Hepatocyte (in vitro differentiated cells): ENCODE data around the gene IL34. TPM values are rescaled to one million over a fixed set of nuclear protein-coding genes. Genes with fewer than 3 reads are reported as not detected.
A peak's percentile ranks its signal among the peaks of the same experiment; 100 is the strongest.

Source experiments
- DNase-seq: peaks from one replicate; pipeline ENCODE4 v3.0.0-alpha.2; 2016; ENCODE audit warnings: low spot score
- H2AFZ ChIP-seq: fragments of 200-600 bp; sonication (generic); 2 replicates; pipeline ENCODE4 v1.6.0; 2016; ENCODE audit warnings: antibody characterized with exemption, mild to moderate bottlenecking
- H3K27ac ChIP-seq: fragments of 200-600 bp; sonication (generic); 2 replicates; pipeline ENCODE4 v1.5.1; 2016; ENCODE audit warnings: mild to moderate bottlenecking
- H3K27me3 ChIP-seq: fragments of 200-600 bp; sonication (generic); 2 replicates; pipeline ENCODE4 v1.6.1; 2016
- H3K36me3 ChIP-seq: fragments of 200-600 bp; sonication (generic); replicated peaks from 2 replicates; pipeline ENCODE4 v1.5.1; 2016; ENCODE audit warnings: low read depth; ENCODE audit not compliant: insufficient read depth
- H3K4me1 ChIP-seq: fragments of 200-600 bp; sonication (generic); 2 replicates; pipeline ENCODE4 v1.5.1; 2016; ENCODE audit warnings: mild to moderate bottlenecking, moderate library complexity; ENCODE audit not compliant: insufficient read depth
- H3K4me2 ChIP-seq: fragments of 200-600 bp; sonication (generic); 2 replicates; pipeline ENCODE4 v1.6.0; 2016
- H3K4me3 ChIP-seq: fragments of 200-600 bp; sonication (generic); 2 replicates; pipeline ENCODE4 v1.5.1; 2016; ENCODE audit warnings: mild to moderate bottlenecking
- H3K79me2 ChIP-seq: fragments of 200-600 bp; sonication (generic); 2 replicates; pipeline ENCODE4 v1.6.0; 2017; ENCODE audit warnings: mild to moderate bottlenecking
- H3K9me2 ChIP-seq: fragments of 200-600 bp; sonication (generic); replicated peaks from 2 replicates; pipeline ENCODE4 v1.6.0; 2017; ENCODE audit warnings: mild to moderate bottlenecking; ENCODE audit not compliant: insufficient read depth
- H3K9me3 ChIP-seq: fragments of 200-600 bp; sonication (generic); 2 replicates; pipeline ENCODE4 v1.5.1; 2016; ENCODE audit warnings: low read depth, mild to moderate bottlenecking
- H4K20me1 ChIP-seq: fragments of 200-600 bp; sonication (generic); 2 replicates; pipeline ENCODE4 v1.6.0; 2016; ENCODE audit warnings: mild to moderate bottlenecking; ENCODE audit not compliant: insufficient read depth, poor library complexity, severe bottlenecking
- EZH2 ChIP-seq: fragments of 200-600 bp; sonication (generic); IDR thresholded peaks from 2 replicates; pipeline ENCODE4 v1.6.1; 2016; ENCODE audit warnings: antibody characterized with exemption, mild to moderate bottlenecking, borderline replicate concordance
- EZH2phosphoT487 ChIP-seq: fragments of 200-600 bp; sonication (generic); IDR thresholded peaks from one replicate; pipeline ENCODE4 v1.6.1; 2018; ENCODE audit warnings: antibody characterized with exemption, mild to moderate bottlenecking, low read depth, moderate library complexity; ENCODE audit not compliant: unreplicated experiment, severe bottlenecking
- WGBS: methylation state at CpG from one replicate; pipeline ENCODE4 v1.1.6; 2016; ENCODE audit warnings: low lambda C conversion rate; ENCODE audit errors: missing lambda C conversion rate; 5-methylcytosine and 5-hydroxymethylcytosine counted together
- polyA plus RNA-seq: library from polyadenylated mRNA; unstranded; fragments of >200 nt; fragmentation: Nextera tagmentation; extraction: Ambion mirVana; gene quantifications from 2 replicates; pipeline ENCODE4 v1.2.1, GENCODE V29; 2016
- total RNA-seq: library from RNA; depleted of rRNA; stranded (reverse); fragments of >200 nt; gene quantifications from 2 replicates; pipeline ENCODE4 v1.2.3, GENCODE V29; 2014
- TF ChIP-seq, protein P1 (sequence below): fragments of 200-600 bp; sonication (generic); IDR thresholded peaks from 2 replicates; pipeline ENCODE4 v1.5.1; 2016; ENCODE audit warnings: antibody characterized with exemption, mild to moderate bottlenecking; ENCODE audit not compliant: poor library complexity

IL34 gene
- total RNA-seq (2.2 TPM in 2 replicates), polyA plus RNA-seq (0.48 and 2.6 TPM in 2 replicates)

DNA sequence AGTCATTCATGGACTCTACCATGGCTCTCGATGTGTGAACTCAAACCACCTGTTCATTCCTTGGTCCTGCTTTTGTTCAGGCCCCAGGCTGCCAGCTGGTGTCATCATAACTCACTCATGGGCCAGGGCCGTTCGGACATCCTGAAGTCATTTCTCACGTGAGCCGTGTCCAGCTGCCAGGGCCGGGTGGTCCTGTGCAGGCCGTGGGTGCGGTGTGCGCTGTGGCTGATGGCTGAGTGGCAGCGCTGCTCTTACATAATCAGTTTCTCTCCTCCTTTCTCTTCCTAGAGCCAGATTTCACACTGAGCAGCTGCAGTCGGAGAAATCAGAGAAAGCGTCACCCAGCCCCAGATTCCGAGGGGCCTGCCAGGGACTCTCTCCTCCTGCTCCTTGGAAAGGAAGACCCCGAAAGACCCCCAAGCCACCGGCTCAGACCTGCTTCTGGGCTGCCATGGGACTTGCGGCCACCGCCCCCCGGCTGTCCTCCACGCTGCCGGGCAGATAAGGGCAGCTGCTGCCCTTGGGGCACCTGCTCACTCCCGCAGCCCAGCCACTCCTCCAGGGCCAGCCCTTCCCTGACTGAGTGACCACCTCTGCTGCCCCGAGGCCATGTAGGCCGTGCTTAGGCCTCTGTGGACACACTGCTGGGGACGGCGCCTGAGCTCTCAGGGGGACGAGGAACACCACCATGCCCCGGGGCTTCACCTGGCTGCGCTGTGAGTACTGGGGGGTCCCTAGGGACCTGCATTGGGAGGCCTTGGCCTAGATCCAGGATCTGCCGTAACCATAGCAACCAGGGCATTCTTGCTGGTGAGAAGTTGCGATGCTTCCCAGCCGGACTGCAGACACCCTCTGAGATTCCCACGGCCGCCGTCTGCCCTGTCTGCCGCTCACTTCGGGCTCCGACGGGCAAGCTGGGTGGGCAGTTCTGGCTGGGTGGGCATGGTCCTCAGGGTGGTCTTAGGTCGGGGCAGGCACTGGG, at the start of gene IL34:
IL34 (plus strand) TSS at position 300 of the 982 bp plus-strand sequence; CDS start at position 689, 389 bp downstream.
- no peaks in the 10 kb centered on the region for H3K9me2 ChIP-seq
- no peaks in the 10 kb centered on the region for H3K36me3 ChIP-seq
- peak; percentile 10 for DNase-seq
- H3K4me2 ChIP-seq, result no peak within 1 kb of the TSS
- no peaks in the 10 kb centered on the region for H3K4me1 ChIP-seq
- no peaks in the 10 kb centered on the region for H3K27me3 ChIP-seq
- WGBS, result 83% methylated on average over 39 of the region's 39 CpGs
- no peak within 1 kb of the TSS for H2AFZ ChIP-seq
- no peaks in the 10 kb centered on the region for H3K79me2 ChIP-seq
- H3K9me3 ChIP-seq, result no peaks in the 10 kb centered on the region
- H4K20me1 ChIP-seq, result no peaks in the 10 kb centered on the region
- no peak within 1 kb of the TSS for H3K27ac ChIP-seq
- TF ChIP-seq, protein P1, sequence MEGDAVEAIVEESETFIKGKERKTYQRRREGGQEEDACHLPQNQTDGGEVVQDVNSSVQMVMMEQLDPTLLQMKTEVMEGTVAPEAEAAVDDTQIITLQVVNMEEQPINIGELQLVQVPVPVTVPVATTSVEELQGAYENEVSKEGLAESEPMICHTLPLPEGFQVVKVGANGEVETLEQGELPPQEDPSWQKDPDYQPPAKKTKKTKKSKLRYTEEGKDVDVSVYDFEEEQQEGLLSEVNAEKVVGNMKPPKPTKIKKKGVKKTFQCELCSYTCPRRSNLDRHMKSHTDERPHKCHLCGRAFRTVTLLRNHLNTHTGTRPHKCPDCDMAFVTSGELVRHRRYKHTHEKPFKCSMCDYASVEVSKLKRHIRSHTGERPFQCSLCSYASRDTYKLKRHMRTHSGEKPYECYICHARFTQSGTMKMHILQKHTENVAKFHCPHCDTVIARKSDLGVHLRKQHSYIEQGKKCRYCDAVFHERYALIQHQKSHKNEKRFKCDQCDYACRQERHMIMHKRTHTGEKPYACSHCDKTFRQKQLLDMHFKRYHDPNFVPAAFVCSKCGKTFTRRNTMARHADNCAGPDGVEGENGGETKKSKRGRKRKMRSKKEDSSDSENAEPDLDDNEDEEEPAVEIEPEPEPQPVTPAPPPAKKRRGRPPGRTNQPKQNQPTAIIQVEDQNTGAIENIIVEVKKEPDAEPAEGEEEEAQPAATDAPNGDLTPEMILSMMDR, result no peak
- no peak for TF ChIP-seq EZH2phosphoT487
- TF ChIP-seq EZH2, result no peak
- no peak within 1 kb of the TSS for H3K4me3 ChIP-seq

DNA sequence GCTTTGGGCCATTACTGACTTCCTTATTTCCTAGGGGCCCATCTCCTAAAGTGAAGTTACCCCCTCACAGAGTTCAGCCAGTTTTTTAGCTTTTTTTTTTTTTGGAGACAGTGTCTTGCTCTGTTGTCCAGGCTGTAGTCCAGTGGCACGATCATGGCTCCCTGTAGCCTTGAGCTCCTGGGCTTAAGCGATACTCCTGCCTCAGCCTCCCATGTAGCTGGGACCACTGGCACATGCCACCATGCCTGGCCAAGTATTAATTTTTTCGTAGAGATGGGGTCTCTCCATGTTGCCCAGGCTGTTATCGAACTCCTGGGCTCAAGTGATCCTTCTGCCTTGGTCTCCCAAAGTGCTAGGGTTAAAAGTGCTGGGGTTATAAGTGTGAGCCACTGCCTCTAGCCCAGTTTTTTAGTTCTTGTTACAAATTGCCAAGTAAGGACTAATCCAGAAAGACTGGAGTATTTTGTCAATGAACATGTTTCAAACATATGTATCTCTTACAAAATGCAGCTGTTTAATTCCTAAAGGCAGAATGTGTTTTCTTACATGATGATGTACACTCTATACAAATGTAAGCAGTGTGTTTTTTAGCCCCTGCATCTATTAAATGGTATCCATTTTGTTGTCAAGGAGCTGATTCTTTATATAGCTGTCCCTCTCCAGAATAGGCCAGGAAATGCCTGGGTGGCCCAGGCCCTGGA, 49.1 kb upstream of the IL34 start:
- WGBS, result 91% methylated on average over 4 of the region's 4 CpGs
- Histone ChIP-seq H3K4me2 (no peak overlapping the region), H3K79me2 (no peaks in the 10 kb centered on the region), H2AFZ (no peak overlapping the region), H3K9me2 (no peaks in the 10 kb centered on the region), H3K9me3 (no peaks in the 10 kb centered on the region), H3K27me3 (no peaks in the 10 kb centered on the region), H3K4me1 (no peaks in the 10 kb centered on the region), H3K4me3 (no peak overlapping the region), H3K27ac (no peak overlapping the region), H4K20me1 (no peaks in the 10 kb centered on the region), H3K36me3 (no peaks in the 10 kb centered on the region)
- no peak for TF ChIP-seq EZH2phosphoT487
- no peak for DNase-seq

DNA sequence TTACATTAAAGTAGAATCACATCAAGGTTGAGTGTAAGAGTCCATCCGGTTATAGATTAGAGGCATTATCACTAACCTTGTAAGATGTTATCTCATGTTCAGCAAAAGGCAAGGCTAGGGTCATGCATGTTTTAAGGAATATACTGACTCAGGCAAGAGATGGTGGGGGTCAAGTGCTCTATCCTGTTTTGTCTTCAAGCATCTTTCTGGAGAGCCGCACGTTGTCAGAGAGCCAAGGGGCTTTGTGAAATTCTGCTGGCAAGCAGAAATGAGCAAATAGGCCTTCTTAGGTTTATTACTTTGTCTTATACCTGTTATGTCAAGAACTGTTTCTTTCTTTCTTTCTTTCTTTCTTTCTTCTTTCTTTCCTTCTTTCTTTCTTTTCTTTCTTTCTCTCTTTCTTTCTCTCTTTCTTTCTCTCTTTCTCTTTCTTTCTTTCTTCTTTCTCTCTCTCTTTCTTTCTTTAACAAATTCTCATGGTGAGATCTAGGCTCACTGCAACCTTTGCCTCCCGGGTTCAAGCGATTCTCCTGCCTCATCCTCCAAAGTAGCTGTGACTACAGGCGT, 47.3 kb upstream of the IL34 start:
- no peaks in the 10 kb centered on the region for H3K36me3 ChIP-seq
- H3K27me3 ChIP-seq, result no peaks in the 10 kb centered on the region
- H3K79me2 ChIP-seq, result no peaks in the 10 kb centered on the region
- no peaks in the 10 kb centered on the region for H3K4me1 ChIP-seq
- H3K4me3 ChIP-seq, result no peak overlapping the region
- H3K9me3 ChIP-seq, result no peaks in the 10 kb centered on the region
- no peaks in the 10 kb centered on the region for H4K20me1 ChIP-seq
- no peaks in the 10 kb centered on the region for H3K9me2 ChIP-seq
- no peak for DNase-seq
- WGBS, result 75% methylated on average over 6 of the region's 6 CpGs
- no peak overlapping the region for H3K27ac ChIP-seq
- TF ChIP-seq EZH2phosphoT487, result no peak
- TF ChIP-seq EZH2, result no peak
- TF ChIP-seq, protein P1, result no peak
- no peak overlapping the region for H2AFZ ChIP-seq
- H3K4me2 ChIP-seq, result no peak overlapping the region

DNA sequence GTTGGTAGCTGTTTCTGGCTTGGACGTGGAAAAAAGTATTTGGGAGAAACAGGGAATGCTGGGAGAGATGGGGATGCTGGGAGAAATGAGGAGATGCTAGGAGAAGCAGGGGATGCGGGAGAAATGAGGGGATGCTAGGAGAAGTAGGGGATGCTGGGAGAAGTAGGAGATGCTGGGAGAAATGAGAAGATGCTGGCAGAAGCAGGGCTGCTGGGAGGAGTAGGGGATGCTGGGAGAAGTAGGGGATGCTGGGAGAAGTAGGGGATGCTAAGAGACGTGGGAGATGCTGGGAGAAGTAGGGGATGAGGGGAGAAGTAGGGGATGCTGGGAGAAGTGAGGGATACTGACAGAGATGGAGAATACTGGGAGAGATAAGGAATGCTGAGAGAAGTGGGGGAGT, 45.6 kb upstream of the IL34 start:
- H3K27me3 ChIP-seq, result no peaks in the 10 kb centered on the region
- no peak overlapping the region for H2AFZ ChIP-seq
- no peak overlapping the region for H3K4me3 ChIP-seq
- H3K9me2 ChIP-seq, result no peaks in the 10 kb centered on the region
- H3K79me2 ChIP-seq, result no peaks in the 10 kb centered on the region
- H3K4me1 ChIP-seq, result no peaks in the 10 kb centered on the region
- TF ChIP-seq, protein P1, result no peak
- TF ChIP-seq EZH2 (no peak), EZH2phosphoT487 (no peak)
- no peak for DNase-seq
- no peak overlapping the region for H3K4me2 ChIP-seq
- no peak overlapping the region for H3K27ac ChIP-seq
- no peaks in the 10 kb centered on the region for H4K20me1 ChIP-seq
- no peaks in the 10 kb centered on the region for H3K9me3 ChIP-seq
- 74% methylated on average over 3 of the region's 3 CpGs for WGBS
- H3K36me3 ChIP-seq, result no peaks in the 10 kb centered on the region
